Measurements from ENCODE around the gene TACR2. TPM values are rescaled to one million over a fixed set of nuclear protein-coding genes. Genes with fewer than 3 reads are reported as not detected.

The TACR2 gene
- total RNA-seq, 1 experiment from 2014 or later = 0.21 TPM

DNA sequence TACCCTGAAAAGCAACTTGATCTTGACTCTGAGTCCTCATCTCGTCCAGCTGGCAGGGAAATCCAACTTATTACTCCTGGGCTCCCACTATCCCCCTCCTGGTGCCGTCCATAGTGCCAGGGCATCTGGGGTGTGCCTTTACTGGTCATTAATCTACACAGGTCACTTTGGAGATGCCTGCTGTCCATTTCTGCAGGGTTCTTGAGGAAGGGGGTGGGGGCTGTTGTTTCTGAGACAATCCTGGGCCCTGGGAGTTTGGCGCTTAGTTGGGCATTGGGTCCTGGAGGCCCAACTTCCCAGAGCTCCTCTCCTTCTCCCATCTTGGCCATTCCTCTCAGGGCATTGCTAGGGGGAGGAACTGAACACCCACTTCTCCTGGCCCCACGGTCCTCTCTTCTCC lies 6.0 kb upstream of the TACR2 start:
- no peaks in the 10 kb centered on the region for H3K36me3 ChIP-seq (ENCODE audit: control insufficient read depth, insufficient read depth, low read length)
- no peak for TF ChIP-seq SIN3A (IDR thresholded peaks at IDR 0.05; ENCODE audit: borderline replicate concordance, insufficient read depth, low read depth, low read length)
- TF ChIP-seq POLR2AphosphoS5 (IDR thresholded peaks at IDR 0.05; ENCODE audit: low read depth, low read length) = no peak
- TF ChIP-seq TCF7L2 (IDR thresholded peaks at IDR 0.05; ENCODE audit: low read depth, low read length) = no peak
- TF ChIP-seq CTCF (IDR thresholded peaks at IDR 0.05) = no peak
- TF ChIP-seq, protein P1, sequence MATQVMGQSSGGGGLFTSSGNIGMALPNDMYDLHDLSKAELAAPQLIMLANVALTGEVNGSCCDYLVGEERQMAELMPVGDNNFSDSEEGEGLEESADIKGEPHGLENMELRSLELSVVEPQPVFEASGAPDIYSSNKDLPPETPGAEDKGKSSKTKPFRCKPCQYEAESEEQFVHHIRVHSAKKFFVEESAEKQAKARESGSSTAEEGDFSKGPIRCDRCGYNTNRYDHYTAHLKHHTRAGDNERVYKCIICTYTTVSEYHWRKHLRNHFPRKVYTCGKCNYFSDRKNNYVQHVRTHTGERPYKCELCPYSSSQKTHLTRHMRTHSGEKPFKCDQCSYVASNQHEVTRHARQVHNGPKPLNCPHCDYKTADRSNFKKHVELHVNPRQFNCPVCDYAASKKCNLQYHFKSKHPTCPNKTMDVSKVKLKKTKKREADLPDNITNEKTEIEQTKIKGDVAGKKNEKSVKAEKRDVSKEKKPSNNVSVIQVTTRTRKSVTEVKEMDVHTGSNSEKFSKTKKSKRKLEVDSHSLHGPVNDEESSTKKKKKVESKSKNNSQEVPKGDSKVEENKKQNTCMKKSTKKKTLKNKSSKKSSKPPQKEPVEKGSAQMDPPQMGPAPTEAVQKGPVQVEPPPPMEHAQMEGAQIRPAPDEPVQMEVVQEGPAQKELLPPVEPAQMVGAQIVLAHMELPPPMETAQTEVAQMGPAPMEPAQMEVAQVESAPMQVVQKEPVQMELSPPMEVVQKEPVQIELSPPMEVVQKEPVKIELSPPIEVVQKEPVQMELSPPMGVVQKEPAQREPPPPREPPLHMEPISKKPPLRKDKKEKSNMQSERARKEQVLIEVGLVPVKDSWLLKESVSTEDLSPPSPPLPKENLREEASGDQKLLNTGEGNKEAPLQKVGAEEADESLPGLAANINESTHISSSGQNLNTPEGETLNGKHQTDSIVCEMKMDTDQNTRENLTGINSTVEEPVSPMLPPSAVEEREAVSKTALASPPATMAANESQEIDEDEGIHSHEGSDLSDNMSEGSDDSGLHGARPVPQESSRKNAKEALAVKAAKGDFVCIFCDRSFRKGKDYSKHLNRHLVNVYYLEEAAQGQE (IDR thresholded peaks at IDR 0.05; ENCODE audit: insufficient read depth in 1 of 2, low read depth in 2 of 2, low read length in 1 of 2) = no peak
- no peak overlapping the region for H3K4me3 ChIP-seq (ENCODE audit: low read depth in 2 of 2, low read length in 2 of 2)
- CTCF ChIA-PET = interaction anchor here (0.5 kb wide), 1 partner anchor 85 kb away, joined by 10 read pairs; no protein-coding TSS in a partner anchor
- POLR2A ChIA-PET = no interaction called here
- in situ Hi-C loops (cut with HindIII; ENCODE audit: low pct_unique_long_range_greater_than_20kb, low sequenced_read_pairs) = no loop called here
- H3K9me3 ChIP-seq (ENCODE audit: control insufficient read depth, insufficient read depth, low read depth, low read length) = no peaks in the 10 kb centered on the region
- H3K27me3 ChIP-seq (ENCODE audit: control insufficient read depth, insufficient read depth, low read length) = no peaks in the 10 kb centered on the region
- no peak overlapping the region for H3K27ac ChIP-seq (ENCODE audit: low read length)
- no TSS peak for BruUV-seq (replicated peaks)
- DNase-seq (ENCODE audit: low read depth, low spot score) (no peak), ATAC-seq (no peak)
- intact Hi-C loops (cut with micrococcal nuclease; ENCODE audit: unreplicated experiment) = no loop called here
- H3K4me1 ChIP-seq (ENCODE audit: control insufficient read depth, insufficient read depth, low read length) = peaks cover 15% of the 10 kb centered on the region

DNA sequence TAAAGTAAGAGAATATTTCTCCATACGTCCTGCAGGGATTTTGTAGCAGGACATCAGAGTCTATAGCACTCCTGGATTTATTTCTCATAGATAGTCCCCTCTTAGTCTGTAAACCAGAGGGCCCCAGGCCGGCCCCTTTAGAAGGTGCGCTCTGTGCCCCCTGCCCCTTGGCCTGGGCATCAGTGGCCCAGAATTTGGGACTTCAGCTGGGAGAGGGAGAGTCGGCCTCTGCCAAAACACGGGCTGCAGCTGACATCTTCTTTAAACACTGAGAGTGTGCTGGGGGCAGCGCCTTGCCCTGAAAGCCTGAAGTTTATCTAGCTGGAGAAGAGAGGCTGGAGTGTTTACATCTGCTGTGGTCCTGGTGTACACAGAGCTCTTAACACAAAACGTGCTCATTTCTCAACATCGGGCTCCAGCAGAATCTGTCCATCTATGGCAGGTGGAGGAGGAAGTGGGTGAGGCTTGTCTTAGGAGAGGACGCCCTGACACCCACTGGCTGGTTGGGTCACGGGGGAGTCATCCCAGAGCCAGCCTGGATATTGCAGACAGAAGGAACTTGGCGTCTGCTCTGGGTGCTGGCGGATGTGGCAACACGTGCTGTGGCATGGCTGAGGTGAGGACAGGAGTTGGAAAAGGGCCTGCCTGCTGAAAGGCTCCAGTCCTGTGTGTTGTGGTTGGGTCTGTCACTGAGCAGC lies 5.0 kb upstream of the TACR2 start:
- intact Hi-C loops (cut with micrococcal nuclease; ENCODE audit: unreplicated experiment) (no loop called here), in situ Hi-C loops (cut with HindIII; ENCODE audit: low pct_unique_long_range_greater_than_20kb, low sequenced_read_pairs) (no loop called here)
- H3K4me3 ChIP-seq (ENCODE audit: low read depth in 2 of 2, low read length in 2 of 2) = no peak overlapping the region
- no TSS peak for BruUV-seq (replicated peaks)
- H3K27ac ChIP-seq (ENCODE audit: low read length) = no peak overlapping the region
- ATAC-seq (no peak), DNase-seq (ENCODE audit: low read depth, low spot score) (no peak)
- H3K9me3 ChIP-seq (ENCODE audit: control insufficient read depth, insufficient read depth, low read depth, low read length) = no peaks in the 10 kb centered on the region
- H3K4me1 ChIP-seq (ENCODE audit: control insufficient read depth, insufficient read depth, low read length) = peaks cover 9% of the 10 kb centered on the region
- H3K27me3 ChIP-seq (ENCODE audit: control insufficient read depth, insufficient read depth, low read length) = no peaks in the 10 kb centered on the region
- ChIA-PET CTCF (no interaction called here), POLR2A (no interaction called here)
- TF ChIP-seq CTCF (IDR thresholded peaks at IDR 0.05) (no peak), POLR2AphosphoS5 (IDR thresholded peaks at IDR 0.05; ENCODE audit: low read depth, low read length) (no peak), SIN3A (IDR thresholded peaks at IDR 0.05; ENCODE audit: borderline replicate concordance, insufficient read depth, low read depth, low read length) (no peak), TCF7L2 (IDR thresholded peaks at IDR 0.05; ENCODE audit: low read depth, low read length) (no peak)
- TF ChIP-seq, protein P1 (IDR thresholded peaks at IDR 0.05; ENCODE audit: insufficient read depth in 1 of 2, low read depth in 2 of 2, low read length in 1 of 2) = no peak
- no peaks in the 10 kb centered on the region for H3K36me3 ChIP-seq (ENCODE audit: control insufficient read depth, insufficient read depth, low read length)

Measured in Panc1 (cell line).